Neural crest cell (in vitro differentiated cells): Measurements from ENCODE around the gene PRKCG. TPM values are rescaled to one million over a fixed set of nuclear protein-coding genes. Genes with fewer than 3 reads are reported as not detected.
"Not testable (repeated sequence)": the region's sequence is repeated elsewhere in the genome, so short reads cannot be mapped to it uniquely, and the experiment has no call there.

Experiments
- DNase-seq: peaks from one replicate; pipeline ENCODE4 v3.0.0; 2021; ENCODE audit warnings: low read depth, mixed read lengths, low spot score
- H3K27ac Mint-ChIP-seq: one replicate; pipeline ENCODE4 v1.8.0; 2021; ENCODE audit warnings: mild to moderate bottlenecking, mixed read lengths; ENCODE audit not compliant: unreplicated experiment
- H3K27me3 Mint-ChIP-seq: 2 replicates; pipeline ENCODE4 v1.8.0; 2021; ENCODE audit warnings: low read depth, mild to moderate bottlenecking, mixed read lengths
- H3K36me3 Mint-ChIP-seq: 2 replicates; pipeline ENCODE4 v1.8.0; 2021; ENCODE audit warnings: low read depth, mild to moderate bottlenecking, mixed read lengths
- H3K4me1 Mint-ChIP-seq: 2 replicates; pipeline ENCODE4 v1.8.0; 2021; ENCODE audit warnings: mixed read lengths
- H3K4me3 Mint-ChIP-seq: one replicate; pipeline ENCODE4 v1.8.0; 2021; ENCODE audit warnings: mild to moderate bottlenecking, mixed read lengths
- H3K9me3 Mint-ChIP-seq: 2 replicates; pipeline ENCODE4 v1.8.0; 2021; ENCODE audit warnings: mixed read lengths
- CTCF ChIP-seq: fragments of 200-600 bp; sonication (generic); conservative IDR thresholded peaks from 2 replicates; pipeline ENCODE4 v1.5.0; 2021; ENCODE audit warnings: antibody characterized with exemption, mild to moderate bottlenecking
- total RNA-seq: library from RNA; stranded (reverse); gene quantifications from 2 replicates; pipeline ENCODE4 v1.2.1, GENCODE V29; 2021

Gene PRKCG
- total RNA-seq, 1 donor from 2014 or later, result 0.65 TPM

GRCh38 chr19:53866865-53867224 is 15.2 kb upstream of the PRKCG start:
- Mint-ChIP-seq H3K27me3 (peaks cover 35% of the 10 kb centered on the region), H3K36me3 (no peaks in the 10 kb centered on the region), H3K27ac (peak overlapping the region; percentile 99), H3K4me1 (peaks cover 38% of the 10 kb centered on the region), H3K4me3 (peak overlapping the region; percentile 91), H3K9me3 (no peaks in the 10 kb centered on the region)
- no peak for DNase-seq
- no peak for TF ChIP-seq CTCF

GRCh38 chr19:53867225-53868090 is 14.5 kb upstream of the PRKCG start, which contains the start of gene MYADM:
Gene MYADM, plus strand, starts transcription at chr19:53867883. Its CDS starts 5,647 bp downstream, at chr19:53873530.
- DNase-seq, result peak; percentile 98
- H3K27me3 Mint-ChIP-seq, result peaks cover 30% of the 10 kb centered on the region
- no peaks in the 10 kb centered on the region for H3K9me3 Mint-ChIP-seq
- no peaks in the 10 kb centered on the region for H3K36me3 Mint-ChIP-seq
- H3K4me3 Mint-ChIP-seq, result peak within 1 kb of the TSS; percentile 91
- peaks cover 38% of the 10 kb centered on the region for H3K4me1 Mint-ChIP-seq
- H3K27ac Mint-ChIP-seq, result peak within 1 kb of the TSS; percentile 99
- TF ChIP-seq CTCF, result no peak

- no peaks in the 10 kb centered on the region for H3K9me3 Mint-ChIP-seq
- no peak for TF ChIP-seq CTCF
- H3K4me3 Mint-ChIP-seq, result peak overlapping the region; percentile 91
- DNase-seq, result no peak
- H3K27ac Mint-ChIP-seq, result peak overlapping the region; percentile 90
- peaks cover 27% of the 10 kb centered on the region for H3K27me3 Mint-ChIP-seq
- no peaks in the 10 kb centered on the region for H3K36me3 Mint-ChIP-seq
- H3K4me1 Mint-ChIP-seq, result peaks cover 38% of the 10 kb centered on the region
Observed at GRCh38 chr19:53868091-53868891, 13.7 kb upstream of the PRKCG start.

GRCh38 chr19:53868892-53869804 is 12.8 kb upstream of the PRKCG start:
- Mint-ChIP-seq H3K4me3 (peak overlapping the region; percentile 87), H3K4me1 (peaks cover 38% of the 10 kb centered on the region), H3K9me3 (no peaks in the 10 kb centered on the region), H3K36me3 (peaks cover 5% of the 10 kb centered on the region), H3K27ac (peak overlapping the region; percentile 78), H3K27me3 (peaks cover 23% of the 10 kb centered on the region)
- peak; percentile 51 for TF ChIP-seq CTCF
- peak; percentile 65 for DNase-seq

GRCh38 chr19:53869805-53870484 is 12.1 kb upstream of the PRKCG start:
- not testable (repeated sequence) for H3K9me3 Mint-ChIP-seq, DNase-seq, H3K36me3 Mint-ChIP-seq
- Mint-ChIP-seq H3K27ac (peak overlapping the region; percentile 78), H3K4me3 (peak overlapping the region; percentile 87), H3K4me1 (peaks cover 32% of the 10 kb centered on the region), H3K27me3 (peaks cover 17% of the 10 kb centered on the region)
